Measurements from ENCODE around the gene PRSS12.

- TF ChIP-seq CTCF (conservative IDR thresholded peaks at IDR 0.05; ENCODE audit: low read depth in 2 of 2) (no peak), REST (IDR thresholded peaks at IDR 0.05; ENCODE audit: unreplicated experiment) (no peak), EZH2 (IDR thresholded peaks at IDR 0.05; ENCODE audit: low read depth, unreplicated experiment) (no peak), JUNB (IDR thresholded peaks at IDR 0.05; ENCODE audit: unreplicated experiment) (no peak), POLR2AphosphoS5 (IDR thresholded peaks at IDR 0.05; ENCODE audit: low read depth) (no peak), EZH2phosphoT487 (IDR thresholded peaks at IDR 0.05; ENCODE audit: unreplicated experiment) (no peak), CREB1 (CRISPR knock-in tag; IDR thresholded peaks at IDR 0.05; ENCODE audit: low read depth) (no peak), ETS1 (IDR thresholded peaks at IDR 0.05) (no peak), ZNF462 (CRISPR knock-in tag; IDR thresholded peaks at IDR 0.05) (no peak), ZNF331 (CRISPR knock-in tag; IDR thresholded peaks at IDR 0.05; ENCODE audit: low read depth) (no peak), ZNF114 (CRISPR knock-in tag; IDR thresholded peaks at IDR 0.05) (no peak)
These were observed 47.6 kb upstream of the PRSS12 start for GRCh38 chr4:118400356-118400755.

All from GM23338 (cell line).